ENCODE results near the gene TRPM2.

TRPM2 gene

GRCh38 chr21:44483288-44484237 lies 130.1 kb downstream of the TRPM2 start:
- DNase-seq (ENCODE audit: low read depth in 2 of 2) = no peak

- no peak for DNase-seq (ENCODE audit: low read depth in 2 of 2)
These were observed 131.3 kb downstream of the TRPM2 start for GRCh38 chr21:44484498-44485253.

GRCh38 chr21:44485254-44485793 lies 131.9 kb downstream of the TRPM2 start:
- peak; percentile 22 to 51 for DNase-seq (ENCODE audit: low read depth in 2 of 2)

- DNase-seq (ENCODE audit: low read depth in 2 of 2) = no peak
These were observed 132.4 kb downstream of the TRPM2 start for GRCh38 chr21:44485796-44486195.

- DNase-seq (ENCODE audit: low read depth in 2 of 2) = no peak
These were observed 132.9 kb downstream of the TRPM2 start for GRCh38 chr21:44486302-44486701.

- peak; percentile 36 to 59 for DNase-seq (ENCODE audit: low read depth in 2 of 2)
These were observed 134.4 kb downstream of the TRPM2 start for GRCh38 chr21:44487831-44488230.

- DNase-seq (ENCODE audit: low read depth in 2 of 2) = no peak
These were observed 136.5 kb downstream of the TRPM2 start for GRCh38 chr21:44489962-44490361.

GRCh38 chr21:44490405-44490804 lies 137.0 kb downstream of the TRPM2 start:
- no peak for DNase-seq (ENCODE audit: low read depth in 2 of 2)

- DNase-seq (ENCODE audit: low read depth in 2 of 2) = no peak
These were observed 137.4 kb downstream of the TRPM2 start for GRCh38 chr21:44490816-44491215.

Measured in stimulated activated CD4-positive, alpha-beta T cell treated with anti-CD3 and anti-CD28 coated beads, Interleukin-15, amount 100 ng/mL, for 48 hours (primary cell).